SK-N-SH (cell line): ENCODE data around the gene CDC42. TPM values are rescaled to one million over a fixed set of nuclear protein-coding genes. Genes with fewer than 3 reads are reported as not detected.

Experiments used
- CTCF ChIA-PET: fragments of 300-600, 350-600 bp; formaldehyde crosslinking; extraction: SDS; loops from one replicate; lab custom pipeline; 2021; lab: Yijun Ruan, JAX
- POLR2A ChIA-PET: fragments of 350-600 bp; sonication (Branson Sonifier 250); formaldehyde crosslinking; extraction: SDS; loops from one replicate; lab custom pipeline; 2020; ENCODE audit warnings: antibody characterized with exemption, inconsistent platforms; lab: Yijun Ruan, JAX
- DNase-seq: peaks from one replicate; pipeline ENCODE4 v3.0.0; 2012
- H2AFZ ChIP-seq: fragments of 200-600 bp; sonication (generic); 2 replicates; pipeline ENCODE4 v1.8.1; 2016; ENCODE audit warnings: antibody characterized with exemption, mild to moderate bottlenecking, low read depth
- H3F3A ChIP-seq: fragments of 200-600 bp; sonication (generic); replicated peaks from 2 replicates; pipeline ENCODE3; 2016; ENCODE audit warnings: antibody characterized with exemption, mild to moderate bottlenecking; ENCODE audit not compliant: insufficient read depth
- H3K27ac ChIP-seq, 2 experiments: fragments of 200-500 bp in 1 of 2; fragments of 200-600 bp in 1 of 2; sonication (Bioruptor generic) in 1 of 2; sonication (generic), shearing (Covaris generic) in 1 of 2; 2 replicates each; pipeline versions ENCODE4 v1.5.1 to v1.6.1; 2014 to 2016; ENCODE audit warnings: low read depth in 2 of 2, inconsistent platforms in 1 of 2, low read length in 1 of 2, mild to moderate bottlenecking in 1 of 2, mixed read lengths in 1 of 2
- H3K27me3 ChIP-seq: fragments of 200-600 bp; sonication (generic), shearing (Covaris generic); 2 replicates; pipeline ENCODE4 v1.6.1; 2016; ENCODE audit warnings: mixed run types; ENCODE audit not compliant: insufficient read depth
- H3K36me3 ChIP-seq, 2 experiments: fragments of 200-500 bp in 1 of 2; fragments of 200-600 bp in 1 of 2; sonication (Bioruptor generic) in 1 of 2; sonication (generic) in 1 of 2; replicated peaks in 1 of 2; 2 replicates each; pipeline versions ENCODE3 to v1.5.1; 2014 to 2016; ENCODE audit warnings: low read length in 1 of 2, mild to moderate bottlenecking in 1 of 2; ENCODE audit not compliant: insufficient read depth in 2 of 2, control insufficient read depth in 1 of 2
- H3K4me1 ChIP-seq, 2 experiments: fragments of 200-500 bp in 1 of 2; fragments of 200-600 bp in 1 of 2; sonication (Bioruptor generic) in 1 of 2; sonication (generic), shearing (Covaris generic) in 1 of 2; 2 replicates each; pipeline versions ENCODE4 v1.5.1 to v1.6.1; 2014 to 2016; ENCODE audit warnings: low read depth in 1 of 2, low read length in 1 of 2, mixed run types in 1 of 2; ENCODE audit not compliant: insufficient read depth in 2 of 2, control insufficient read depth in 1 of 2
- H3K4me2 ChIP-seq: fragments of 200-600 bp; sonication (generic), shearing (Covaris generic); 2 replicates; pipeline ENCODE4 v1.6.1; 2017; ENCODE audit warnings: mixed run types
- H3K4me3 ChIP-seq, 2 experiments: fragments of 200-500 bp in 1 of 2; fragments of 200-600 bp in 1 of 2; sonication (Bioruptor generic) in 1 of 2; sonication (generic), shearing (Covaris generic) in 1 of 2; 2 replicates each; pipeline versions ENCODE4 v1.5.1 to v1.8.1; 2014 to 2016; ENCODE audit warnings: low read depth in 2 of 2, inconsistent platforms in 1 of 2, low read length in 1 of 2, mild to moderate bottlenecking in 1 of 2, mixed read lengths in 1 of 2, moderate library complexity in 1 of 2
- H3K79me2 ChIP-seq: fragments of 200-600 bp; sonication (generic); 2 replicates; pipeline ENCODE4 v1.8.1; 2017; ENCODE audit warnings: mild to moderate bottlenecking; ENCODE audit not compliant: insufficient read depth
- H3K9ac ChIP-seq: fragments of 200-600 bp; sonication (generic); 2 replicates; pipeline ENCODE4 v1.6.1; 2017; ENCODE audit warnings: mixed run types
- H3K9me2 ChIP-seq: fragments of 200-600 bp; sonication (generic); 2 replicates; pipeline ENCODE4 v1.6.1; 2017; ENCODE audit warnings: mixed run types
- H3K9me3 ChIP-seq: fragments of 200-600 bp; sonication (generic); 2 replicates; pipeline ENCODE4 v1.6.1; 2017; ENCODE audit warnings: mixed run types, mild to moderate bottlenecking, moderate library complexity
- H4K20me1 ChIP-seq: fragments of 200-600 bp; sonication (generic); 2 replicates; pipeline ENCODE4 v1.6.1; 2017; ENCODE audit warnings: mild to moderate bottlenecking, mixed run types; ENCODE audit not compliant: insufficient read depth
- CHD2 ChIP-seq: fragments of 150-350 bp; IDR thresholded peaks from 2 replicates; pipeline ENCODE4 v1.6.1; 2018; ENCODE audit warnings: low read length; ENCODE audit not compliant: partially characterized antibody
- ELF1 ChIP-seq: IDR thresholded peaks from 2 replicates; pipeline ENCODE4 v1.4.0; 2012
- EZH2phosphoT487 ChIP-seq: fragments of 200-600 bp; sonication (generic); IDR thresholded peaks from 2 replicates; pipeline ENCODE4 v1.6.1; 2017; ENCODE audit warnings: low read depth, mixed run types, mild to moderate bottlenecking, antibody characterized with exemption, moderate library complexity, borderline replicate concordance
- FOXM1 ChIP-seq: IDR thresholded peaks from 2 replicates; pipeline ENCODE4 v1.4.0; 2012; ENCODE audit warnings: low read depth, mild to moderate bottlenecking
- GATA2 ChIP-seq: sonication (generic); formaldehyde crosslinking; IDR thresholded peaks from 2 replicates; pipeline ENCODE4 v1.5.0; 2020; ENCODE audit warnings: mild to moderate bottlenecking, missing genetic modification reagents
- JUND ChIP-seq: IDR thresholded peaks from 2 replicates; pipeline ENCODE4 v1.4.0; 2012
- NFIC ChIP-seq: IDR thresholded peaks from 2 replicates; pipeline ENCODE4 v1.4.0; 2012; ENCODE audit warnings: borderline replicate concordance
- RCOR1 ChIP-seq: fragments of 150-350 bp; IDR thresholded peaks from 2 replicates; pipeline ENCODE4 v1.6.1; 2017; ENCODE audit warnings: antibody characterized with exemption, low read length
- RXRA ChIP-seq: IDR thresholded peaks from 2 replicates; pipeline ENCODE4 v1.4.0; 2012; ENCODE audit warnings: low read depth, mild to moderate bottlenecking, borderline replicate concordance
- SMC3 ChIP-seq: IDR thresholded peaks from 2 replicates; pipeline ENCODE4 v1.6.1; 2012; ENCODE audit warnings: low read depth, low read length, improper control_type of control experiment
- TCF12 ChIP-seq: IDR thresholded peaks from 2 replicates; pipeline ENCODE4 v1.4.0; 2012
- TEAD4 ChIP-seq: IDR thresholded peaks from 2 replicates; pipeline ENCODE4 v1.4.0; 2012; ENCODE audit warnings: mild to moderate bottlenecking, borderline replicate concordance; ENCODE audit not compliant: insufficient read depth
- WGBS: methylation state at CpG from one replicate; pipeline ENCODE4 v1.1.6; 2017; ENCODE audit warnings: low lambda C conversion rate; 5-methylcytosine and 5-hydroxymethylcytosine counted together
- polyA plus RNA-seq, 3 experiments: library from polyadenylated mRNA; depleted of rRNA; stranded (reverse); fragments of >200 nt; gene quantifications; 2 replicates each; pipeline ENCODE4 v1.2.3, GENCODE V29; 2012
- TF ChIP-seq, protein P1 (sequence below): IDR thresholded peaks from 2 replicates; pipeline ENCODE4 v1.6.1; 2012; ENCODE audit warnings: mild to moderate bottlenecking, low read depth, low read length, moderate library complexity
- TF ChIP-seq, protein P2 (sequence below): fragments of 150-350 bp; IDR thresholded peaks from 2 replicates; pipeline ENCODE4 v1.6.1; 2016; ENCODE audit warnings: mild to moderate bottlenecking, low read depth, low read length
- TF ChIP-seq, protein P3 (sequence below): IDR thresholded peaks from 2 replicates; pipeline ENCODE4 v1.4.0; 2012; ENCODE audit warnings: low read depth
- TF ChIP-seq, protein P4 (sequence below): IDR thresholded peaks from 2 replicates; pipeline ENCODE4; 2012
- TF ChIP-seq, protein P5 (sequence below): IDR thresholded peaks from 2 replicates; pipeline ENCODE4 v1.4.0; 2012; ENCODE audit warnings: low read depth, borderline replicate concordance
- TF ChIP-seq, protein P6 (sequence below): IDR thresholded peaks from 2 replicates; pipeline ENCODE4 v1.4.0; 2012; ENCODE audit warnings: low read depth, borderline replicate concordance

The CDC42 gene
- polyA plus RNA-seq, 1 of the 3 experiments (the other 2 are of a cell fraction): 113 TPM

DNA sequence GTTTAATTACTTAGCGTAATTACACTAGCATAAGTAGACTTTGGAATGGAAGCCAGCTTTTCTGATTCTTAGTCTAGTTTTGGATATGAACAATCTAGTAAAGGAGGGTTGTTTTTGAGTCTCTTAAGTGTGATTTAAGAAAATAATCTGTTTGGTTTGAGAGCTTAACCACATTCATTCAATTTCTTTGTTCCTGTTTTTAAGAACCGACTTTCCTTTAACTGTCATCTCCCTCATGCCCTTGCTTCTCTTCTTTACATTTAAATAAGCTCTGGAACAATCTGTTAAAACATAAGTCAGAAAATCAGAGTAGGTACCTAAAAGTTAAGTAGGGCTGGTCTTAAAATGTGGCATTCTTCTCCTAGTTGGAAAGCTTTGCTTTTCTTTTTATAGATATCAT is 27.7 kb downstream of the CDC42 start:
- WGBS: 94% methylated on average over 2 of the region's 2 CpGs
- H3F3A ChIP-seq: peaks cover 11% of the 10 kb centered on the region
- no peak overlapping the region for H3K4me2 ChIP-seq
- ChIA-PET CTCF (interaction anchor here (0.8 to 1.4 kb wide), 2 partner anchors 23 to 43 kb away, joined by 3 to 4 read pairs; no protein-coding TSS in a partner anchor), POLR2A (no interaction called here)
- peaks cover 100% of the 10 kb centered on the region for H3K79me2 ChIP-seq
- H2AFZ ChIP-seq: no peak overlapping the region
- no peak overlapping the region for H3K27ac ChIP-seq
- peaks cover 100% of the 10 kb centered on the region for H4K20me1 ChIP-seq
- H3K36me3 ChIP-seq: peaks cover 37 to 71% of the 10 kb centered on the region in 2 experiments
- DNase-seq: no peak
- H3K27me3 ChIP-seq: no peaks in the 10 kb centered on the region
- H3K4me1 ChIP-seq: no peaks in the 10 kb centered on the region; a peak in 1 of 4 replicates
- H3K9ac ChIP-seq: no peak overlapping the region
- no peaks in the 10 kb centered on the region for H3K9me3 ChIP-seq
- H3K9me2 ChIP-seq: no peaks in the 10 kb centered on the region
- TF ChIP-seq SMC3: no peak
- TF ChIP-seq, protein P1, sequence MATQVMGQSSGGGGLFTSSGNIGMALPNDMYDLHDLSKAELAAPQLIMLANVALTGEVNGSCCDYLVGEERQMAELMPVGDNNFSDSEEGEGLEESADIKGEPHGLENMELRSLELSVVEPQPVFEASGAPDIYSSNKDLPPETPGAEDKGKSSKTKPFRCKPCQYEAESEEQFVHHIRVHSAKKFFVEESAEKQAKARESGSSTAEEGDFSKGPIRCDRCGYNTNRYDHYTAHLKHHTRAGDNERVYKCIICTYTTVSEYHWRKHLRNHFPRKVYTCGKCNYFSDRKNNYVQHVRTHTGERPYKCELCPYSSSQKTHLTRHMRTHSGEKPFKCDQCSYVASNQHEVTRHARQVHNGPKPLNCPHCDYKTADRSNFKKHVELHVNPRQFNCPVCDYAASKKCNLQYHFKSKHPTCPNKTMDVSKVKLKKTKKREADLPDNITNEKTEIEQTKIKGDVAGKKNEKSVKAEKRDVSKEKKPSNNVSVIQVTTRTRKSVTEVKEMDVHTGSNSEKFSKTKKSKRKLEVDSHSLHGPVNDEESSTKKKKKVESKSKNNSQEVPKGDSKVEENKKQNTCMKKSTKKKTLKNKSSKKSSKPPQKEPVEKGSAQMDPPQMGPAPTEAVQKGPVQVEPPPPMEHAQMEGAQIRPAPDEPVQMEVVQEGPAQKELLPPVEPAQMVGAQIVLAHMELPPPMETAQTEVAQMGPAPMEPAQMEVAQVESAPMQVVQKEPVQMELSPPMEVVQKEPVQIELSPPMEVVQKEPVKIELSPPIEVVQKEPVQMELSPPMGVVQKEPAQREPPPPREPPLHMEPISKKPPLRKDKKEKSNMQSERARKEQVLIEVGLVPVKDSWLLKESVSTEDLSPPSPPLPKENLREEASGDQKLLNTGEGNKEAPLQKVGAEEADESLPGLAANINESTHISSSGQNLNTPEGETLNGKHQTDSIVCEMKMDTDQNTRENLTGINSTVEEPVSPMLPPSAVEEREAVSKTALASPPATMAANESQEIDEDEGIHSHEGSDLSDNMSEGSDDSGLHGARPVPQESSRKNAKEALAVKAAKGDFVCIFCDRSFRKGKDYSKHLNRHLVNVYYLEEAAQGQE: no peak
- TF ChIP-seq, protein P2, sequence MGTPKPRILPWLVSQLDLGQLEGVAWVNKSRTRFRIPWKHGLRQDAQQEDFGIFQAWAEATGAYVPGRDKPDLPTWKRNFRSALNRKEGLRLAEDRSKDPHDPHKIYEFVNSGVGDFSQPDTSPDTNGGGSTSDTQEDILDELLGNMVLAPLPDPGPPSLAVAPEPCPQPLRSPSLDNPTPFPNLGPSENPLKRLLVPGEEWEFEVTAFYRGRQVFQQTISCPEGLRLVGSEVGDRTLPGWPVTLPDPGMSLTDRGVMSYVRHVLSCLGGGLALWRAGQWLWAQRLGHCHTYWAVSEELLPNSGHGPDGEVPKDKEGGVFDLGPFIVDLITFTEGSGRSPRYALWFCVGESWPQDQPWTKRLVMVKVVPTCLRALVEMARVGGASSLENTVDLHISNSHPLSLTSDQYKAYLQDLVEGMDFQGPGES: no peak
- no peak for TF ChIP-seq EZH2phosphoT487
- no peak for TF ChIP-seq TEAD4
- no peak for TF ChIP-seq CHD2
- no peak for TF ChIP-seq JUND
- TF ChIP-seq RXRA: no peak
- TF ChIP-seq ELF1: no peak
- TF ChIP-seq, protein P3, sequence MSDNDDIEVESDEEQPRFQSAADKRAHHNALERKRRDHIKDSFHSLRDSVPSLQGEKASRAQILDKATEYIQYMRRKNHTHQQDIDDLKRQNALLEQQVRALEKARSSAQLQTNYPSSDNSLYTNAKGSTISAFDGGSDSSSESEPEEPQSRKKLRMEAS: no peak
- no peak overlapping the region for H3K4me3 ChIP-seq

DNA sequence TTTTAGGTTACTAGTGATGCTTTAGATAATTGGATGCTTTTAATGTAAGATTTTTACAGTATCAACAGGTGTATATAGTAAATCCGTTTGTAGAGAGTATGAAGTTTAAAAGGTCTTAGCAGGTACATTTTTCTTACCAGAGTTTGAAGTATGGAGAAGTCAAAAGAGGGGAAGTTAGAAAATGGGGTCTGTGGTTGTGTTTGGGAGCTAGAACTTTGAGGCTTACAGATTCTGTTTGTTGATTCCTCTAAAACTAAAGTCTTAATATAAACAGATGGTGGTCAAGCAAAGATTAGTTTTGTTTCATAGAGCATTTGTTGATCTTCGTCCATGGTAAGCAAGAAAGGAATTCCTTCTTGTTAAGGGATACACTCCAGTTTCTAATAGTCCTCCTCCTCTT is 35.8 kb downstream of the CDC42 start:
- no peaks in the 10 kb centered on the region for H3K27me3 ChIP-seq
- H3F3A ChIP-seq: peaks cover 36% of the 10 kb centered on the region
- POLR2A ChIA-PET: no interaction called here
- no peak for DNase-seq
- no peak overlapping the region for H3K27ac ChIP-seq
- H3K36me3 ChIP-seq: peaks cover 65 to 70% of the 10 kb centered on the region in 2 experiments
- CTCF ChIA-PET: interaction anchor here (1.0 kb wide), 1 partner anchor 11 kb away, joined by 3 read pairs; no protein-coding TSS in a partner anchor
- H3K9ac ChIP-seq: no peak overlapping the region
- no peak overlapping the region for H2AFZ ChIP-seq
- no peak overlapping the region for H3K4me2 ChIP-seq
- 78% methylated on average over 2 of the region's 2 CpGs for WGBS
- no peak overlapping the region for H3K4me3 ChIP-seq
- H3K9me2 ChIP-seq: no peaks in the 10 kb centered on the region
- peaks cover 100% of the 10 kb centered on the region for H4K20me1 ChIP-seq
- peaks cover 99% of the 10 kb centered on the region for H3K79me2 ChIP-seq
- no peaks in the 10 kb centered on the region for H3K9me3 ChIP-seq
- H3K4me1 ChIP-seq: peaks cover 0 to 17% of the 10 kb centered on the region in 2 experiments; a peak in 3 of 4 replicates
- TF ChIP-seq ELF1 (no peak), SMC3 (no peak), TEAD4 (no peak), NFIC (no peak), RCOR1 (no peak), CHD2 (no peak), GATA2 (CRISPR knock-in tag) (no peak), TCF12 (no peak), FOXM1 (no peak), EZH2phosphoT487 (no peak)
- TF ChIP-seq, protein P4, sequence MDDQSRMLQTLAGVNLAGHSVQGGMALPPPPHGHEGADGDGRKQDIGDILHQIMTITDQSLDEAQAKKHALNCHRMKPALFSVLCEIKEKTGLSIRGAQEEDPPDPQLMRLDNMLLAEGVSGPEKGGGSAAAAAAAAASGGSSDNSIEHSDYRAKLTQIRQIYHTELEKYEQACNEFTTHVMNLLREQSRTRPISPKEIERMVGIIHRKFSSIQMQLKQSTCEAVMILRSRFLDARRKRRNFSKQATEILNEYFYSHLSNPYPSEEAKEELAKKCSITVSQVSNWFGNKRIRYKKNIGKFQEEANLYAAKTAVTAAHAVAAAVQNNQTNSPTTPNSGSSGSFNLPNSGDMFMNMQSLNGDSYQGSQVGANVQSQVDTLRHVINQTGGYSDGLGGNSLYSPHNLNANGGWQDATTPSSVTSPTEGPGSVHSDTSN: no peak
- TF ChIP-seq, protein P5, sequence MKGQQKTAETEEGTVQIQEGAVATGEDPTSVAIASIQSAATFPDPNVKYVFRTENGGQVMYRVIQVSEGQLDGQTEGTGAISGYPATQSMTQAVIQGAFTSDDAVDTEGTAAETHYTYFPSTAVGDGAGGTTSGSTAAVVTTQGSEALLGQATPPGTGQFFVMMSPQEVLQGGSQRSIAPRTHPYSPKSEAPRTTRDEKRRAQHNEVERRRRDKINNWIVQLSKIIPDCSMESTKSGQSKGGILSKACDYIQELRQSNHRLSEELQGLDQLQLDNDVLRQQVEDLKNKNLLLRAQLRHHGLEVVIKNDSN: no peak
- TF ChIP-seq, protein P6, sequence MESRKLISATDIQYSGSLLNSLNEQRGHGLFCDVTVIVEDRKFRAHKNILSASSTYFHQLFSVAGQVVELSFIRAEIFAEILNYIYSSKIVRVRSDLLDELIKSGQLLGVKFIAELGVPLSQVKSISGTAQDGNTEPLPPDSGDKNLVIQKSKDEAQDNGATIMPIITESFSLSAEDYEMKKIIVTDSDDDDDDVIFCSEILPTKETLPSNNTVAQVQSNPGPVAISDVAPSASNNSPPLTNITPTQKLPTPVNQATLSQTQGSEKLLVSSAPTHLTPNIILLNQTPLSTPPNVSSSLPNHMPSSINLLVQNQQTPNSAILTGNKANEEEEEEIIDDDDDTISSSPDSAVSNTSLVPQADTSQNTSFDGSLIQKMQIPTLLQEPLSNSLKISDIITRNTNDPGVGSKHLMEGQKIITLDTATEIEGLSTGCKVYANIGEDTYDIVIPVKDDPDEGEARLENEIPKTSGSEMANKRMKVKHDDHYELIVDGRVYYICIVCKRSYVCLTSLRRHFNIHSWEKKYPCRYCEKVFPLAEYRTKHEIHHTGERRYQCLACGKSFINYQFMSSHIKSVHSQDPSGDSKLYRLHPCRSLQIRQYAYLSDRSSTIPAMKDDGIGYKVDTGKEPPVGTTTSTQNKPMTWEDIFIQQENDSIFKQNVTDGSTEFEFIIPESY: no peak
